Prostate gland (tissue), 2 donors: ENCODE results near the gene ZSWIM6. TPM values are rescaled to one million over a fixed set of nuclear protein-coding genes. Genes with fewer than 3 reads are reported as not detected.

Experiments
- DNase-seq: peaks from one replicate; pipeline ENCODE4 v3.0.0-alpha.2; 2019; ENCODE audit warnings: low spot score
- H3K27ac ChIP-seq, 2 donors: fragments of 200-600 bp; sonication (generic); 2 replicates each; pipeline ENCODE4 v1.5.1; 2017 to 2019
- H3K27me3 ChIP-seq: fragments of 200-600 bp; sonication (generic); replicated peaks from 2 replicates; pipeline ENCODE4 v1.5.1; 2019; ENCODE audit not compliant: insufficient read depth
- H3K36me3 ChIP-seq, 2 donors: fragments of 200-600 bp; sonication (generic); 1 replicate in 1 of 2; 2 replicates in 1 of 2; pipeline versions ENCODE4 v1.5.1 to v1.8.1; 2017 to 2019
- H3K4me1 ChIP-seq: fragments of 200-600 bp; sonication (generic); replicated peaks from 2 replicates; pipeline ENCODE4 v1.5.1; 2019
- H3K4me3 ChIP-seq, 2 donors: fragments of 200-600 bp; sonication (generic); 2 replicates each; pipeline ENCODE4 v1.5.1; 2017 to 2019
- H3K9me3 ChIP-seq: fragments of 200-600 bp; sonication (generic); 2 replicates; pipeline ENCODE4 v1.5.1; 2017
- POLR2A ChIP-seq: fragments of 450-650 bp; IDR thresholded peaks from one replicate; pipeline ENCODE4 v1.6.1; 2016; ENCODE audit warnings: antibody characterized with exemption, mild to moderate bottlenecking
- POLR2AphosphoS5 ChIP-seq: sonication (generic); formaldehyde crosslinking; IDR thresholded peaks from one replicate; pipeline ENCODE4 v1.6.1; 2017; ENCODE audit warnings: antibody characterized with exemption
- WGBS: methylation state at CpG from one replicate; pipeline ENCODE4 v1.1.5; 2018; 5-methylcytosine and 5-hydroxymethylcytosine counted together
- intact Hi-C: fragments of 100-400 bp; cut with DNase I; formaldehyde crosslinking; loops from one replicate; pipeline ENCODE4 v1.14.2; 2022
- total RNA-seq, 2 donors: library from RNA; depleted of rRNA; stranded (reverse); fragments of >200 nt; gene quantifications; one replicate each; pipeline ENCODE4 v1.1.0, GENCODE V29; 2016
- TF ChIP-seq, protein P1 (sequence below), 4 experiments: fragments of 200-600 bp in 2 of 4; fragments of 450-650 bp in 2 of 4; sonication (generic) in 2 of 4; IDR thresholded peaks; 1 replicate in 3 of 4; 2 replicates in 1 of 4; pipeline ENCODE4 v1.5.1; 2016 to 2019; ENCODE audit warnings: antibody characterized with exemption in 4 of 4, mild to moderate bottlenecking in 2 of 4, moderate library complexity in 2 of 4

The ZSWIM6 gene
- total RNA-seq, 2 donors from 2014 or later, result 8.7 to 13.7 TPM

DNA sequence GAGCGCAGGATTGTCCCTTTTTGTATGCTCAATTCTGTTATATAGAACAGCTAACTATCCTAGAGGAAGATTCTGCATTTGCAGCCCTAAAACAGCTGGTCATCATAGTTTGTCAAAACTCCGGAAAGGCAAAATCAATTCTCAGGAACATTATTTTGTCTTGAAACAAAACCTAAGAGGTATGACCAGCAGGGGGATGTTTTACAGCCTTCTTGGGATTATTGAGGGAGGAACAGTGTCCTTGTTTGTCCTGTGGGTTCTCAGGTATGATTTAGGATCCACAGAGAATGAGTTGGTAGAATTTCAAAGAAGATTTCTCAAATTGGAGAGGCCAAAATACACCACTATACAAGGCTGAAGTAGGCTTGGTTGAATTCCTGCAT is 136.4 kb downstream of the ZSWIM6 start:
- Histone ChIP-seq H3K27me3 (no peaks in the 10 kb centered on the region), H3K4me1 (no peaks in the 10 kb centered on the region), H3K27ac (no peak overlapping the region), H3K36me3 (no peaks in the 10 kb centered on the region), H3K9me3 (no peaks in the 10 kb centered on the region), H3K4me3 (no peak overlapping the region)
- no peak for DNase-seq
- 49% methylated on average over 2 of the region's 2 CpGs for WGBS
- no peak for TF ChIP-seq POLR2A
- no peak for TF ChIP-seq POLR2AphosphoS5
- TF ChIP-seq, protein P1, sequence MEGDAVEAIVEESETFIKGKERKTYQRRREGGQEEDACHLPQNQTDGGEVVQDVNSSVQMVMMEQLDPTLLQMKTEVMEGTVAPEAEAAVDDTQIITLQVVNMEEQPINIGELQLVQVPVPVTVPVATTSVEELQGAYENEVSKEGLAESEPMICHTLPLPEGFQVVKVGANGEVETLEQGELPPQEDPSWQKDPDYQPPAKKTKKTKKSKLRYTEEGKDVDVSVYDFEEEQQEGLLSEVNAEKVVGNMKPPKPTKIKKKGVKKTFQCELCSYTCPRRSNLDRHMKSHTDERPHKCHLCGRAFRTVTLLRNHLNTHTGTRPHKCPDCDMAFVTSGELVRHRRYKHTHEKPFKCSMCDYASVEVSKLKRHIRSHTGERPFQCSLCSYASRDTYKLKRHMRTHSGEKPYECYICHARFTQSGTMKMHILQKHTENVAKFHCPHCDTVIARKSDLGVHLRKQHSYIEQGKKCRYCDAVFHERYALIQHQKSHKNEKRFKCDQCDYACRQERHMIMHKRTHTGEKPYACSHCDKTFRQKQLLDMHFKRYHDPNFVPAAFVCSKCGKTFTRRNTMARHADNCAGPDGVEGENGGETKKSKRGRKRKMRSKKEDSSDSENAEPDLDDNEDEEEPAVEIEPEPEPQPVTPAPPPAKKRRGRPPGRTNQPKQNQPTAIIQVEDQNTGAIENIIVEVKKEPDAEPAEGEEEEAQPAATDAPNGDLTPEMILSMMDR (IDR thresholded peaks at IDR 0.05), result no peak
- intact Hi-C loops, result no loop called here

DNA sequence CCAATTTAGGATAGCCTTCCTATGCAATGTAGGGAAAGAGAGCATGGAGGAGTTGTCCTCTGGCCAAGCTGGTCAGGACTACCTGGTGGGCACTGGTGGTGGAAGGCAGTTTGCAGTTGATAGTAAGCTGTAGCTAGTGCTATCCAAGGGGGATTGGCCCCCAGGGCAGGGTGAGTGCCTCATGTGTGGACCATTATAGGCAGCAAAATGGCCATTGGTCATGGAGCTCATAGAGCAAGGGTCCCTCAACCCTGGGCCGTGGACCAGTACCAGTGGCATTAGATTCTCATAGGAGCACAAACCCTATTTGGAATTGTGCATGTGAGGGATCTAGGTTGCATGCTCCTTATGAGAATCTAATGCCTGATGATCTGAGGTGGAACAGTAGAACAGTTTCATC is 139.3 kb downstream of the ZSWIM6 start:
- no peak overlapping the region for H3K27ac ChIP-seq

DNA sequence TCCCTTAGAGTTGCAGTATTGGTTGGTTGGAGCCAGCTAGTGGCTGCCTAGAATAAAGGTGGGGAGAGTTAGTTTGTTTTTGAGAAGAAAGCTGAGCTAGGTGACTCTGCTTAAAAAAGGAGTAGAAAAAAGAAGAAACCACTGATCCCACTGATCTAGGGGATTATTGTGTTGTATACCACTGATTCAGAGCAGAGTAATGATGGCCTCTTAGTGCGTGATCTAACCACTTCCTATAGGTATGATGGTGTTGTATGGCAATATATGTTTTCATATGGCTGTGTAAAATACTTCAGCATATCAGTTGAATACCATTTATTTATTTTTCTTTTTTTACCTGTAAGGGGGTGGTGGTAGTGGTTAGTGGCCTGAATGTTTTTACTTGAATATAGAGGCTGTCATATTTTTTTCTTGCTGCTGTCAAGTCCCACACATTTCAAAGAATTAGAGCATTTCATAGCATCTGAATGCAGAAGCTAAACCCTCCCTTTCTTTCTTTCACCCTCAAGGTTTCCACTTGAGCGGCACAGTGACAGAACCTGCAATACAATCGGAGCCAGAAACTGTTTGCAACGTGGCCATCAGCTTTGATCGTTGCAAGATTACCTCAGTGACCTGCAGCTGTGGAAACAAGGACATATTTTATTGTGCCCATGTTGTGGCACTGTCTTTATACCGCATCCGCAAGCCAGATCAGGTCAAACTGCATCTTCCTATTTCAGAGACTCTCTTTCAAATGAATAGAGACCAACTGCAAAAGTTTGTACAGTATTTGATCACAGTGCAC is 140.3 kb downstream of the ZSWIM6 start:
- DNase-seq, result no peak
- Histone ChIP-seq H3K4me3 (no peak overlapping the region), H3K27me3 (no peaks in the 10 kb centered on the region), H3K9me3 (no peaks in the 10 kb centered on the region), H3K36me3 (no peaks in the 10 kb centered on the region), H3K4me1 (no peaks in the 10 kb centered on the region), H3K27ac (no peak overlapping the region)
- TF ChIP-seq POLR2AphosphoS5, result no peak
- TF ChIP-seq, protein P1 (IDR thresholded peaks at IDR 0.05), result no peak
- TF ChIP-seq POLR2A, result no peak
- 53% methylated on average over 7 of the region's 7 CpGs for WGBS
- intact Hi-C loops, result no loop called here

More for the DNA sequence above, 139.3 kb downstream of the ZSWIM6 start:
- 93% methylated on average over 1 of the region's 1 CpG for WGBS
- Histone ChIP-seq H3K9me3 (no peaks in the 10 kb centered on the region), H3K36me3 (no peaks in the 10 kb centered on the region), H3K27me3 (no peaks in the 10 kb centered on the region), H3K4me1 (no peaks in the 10 kb centered on the region), H3K4me3 (no peak overlapping the region)
- TF ChIP-seq POLR2AphosphoS5, result no peak
- TF ChIP-seq, protein P1 (IDR thresholded peaks at IDR 0.05), result no peak
- TF ChIP-seq POLR2A, result no peak
- intact Hi-C loops, result no loop called here
- no peak for DNase-seq

DNA sequence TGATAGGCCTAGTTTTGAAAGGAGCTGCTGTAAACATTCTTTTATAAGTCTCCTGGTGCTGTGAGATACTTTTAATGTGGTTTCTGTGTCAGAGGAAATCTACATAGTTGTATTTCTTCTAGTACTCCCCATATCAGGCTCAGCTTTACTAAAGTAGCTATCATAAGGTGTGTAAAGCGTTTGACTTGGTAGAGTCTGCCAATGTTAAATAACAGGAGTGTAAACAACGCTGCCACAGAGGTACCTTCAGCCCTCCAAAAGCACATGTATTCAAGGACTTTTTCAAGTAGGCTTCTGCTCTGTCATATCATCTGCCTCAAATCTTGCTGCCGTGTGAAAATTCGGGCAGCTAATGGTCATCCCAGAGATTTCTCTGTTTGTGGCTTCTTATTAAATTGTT is 142.7 kb downstream of the ZSWIM6 start:
- no peaks in the 10 kb centered on the region for H3K4me1 ChIP-seq
- H3K27ac ChIP-seq, result no peak overlapping the region
- WGBS, result 91% methylated on average over 4 of the region's 4 CpGs
- DNase-seq, result no peak
- H3K9me3 ChIP-seq, result no peaks in the 10 kb centered on the region
- no peak overlapping the region for H3K4me3 ChIP-seq
- H3K27me3 ChIP-seq, result no peaks in the 10 kb centered on the region
- intact Hi-C loops, result no loop called here
- H3K36me3 ChIP-seq, result no peaks in the 10 kb centered on the region
- TF ChIP-seq, protein P1 (IDR thresholded peaks at IDR 0.05), result no peak
- TF ChIP-seq POLR2AphosphoS5, result no peak

DNA sequence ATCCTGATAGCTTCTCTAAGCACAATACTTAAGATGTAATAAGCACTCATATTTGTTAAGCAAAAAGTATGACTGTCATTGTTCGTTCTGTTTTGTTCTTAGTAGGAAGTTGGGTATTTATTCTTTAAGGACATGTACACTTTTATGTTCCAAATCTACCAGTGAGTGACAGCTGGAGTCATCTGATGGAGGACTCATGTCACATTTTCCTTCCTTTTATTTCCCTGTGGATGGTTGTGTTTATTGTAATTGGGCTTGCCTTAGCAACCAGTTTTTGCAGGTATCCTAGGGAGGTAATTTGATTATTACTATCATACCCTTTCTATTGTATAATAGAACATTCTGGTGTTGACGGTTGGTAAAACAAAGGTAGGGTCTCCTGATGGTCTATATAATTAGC is 145.7 kb downstream of the ZSWIM6 start:
- Histone ChIP-seq H3K27me3 (no peaks in the 10 kb centered on the region), H3K4me3 (no peak overlapping the region), H3K27ac (no peak overlapping the region), H3K4me1 (peaks cover 6% of the 10 kb centered on the region), H3K36me3 (no peaks in the 10 kb centered on the region), H3K9me3 (no peaks in the 10 kb centered on the region)
- WGBS, result 75% methylated on average over 2 of the region's 2 CpGs
- intact Hi-C loops, result no loop called here
- no peak for DNase-seq
- TF ChIP-seq POLR2A (no peak), POLR2AphosphoS5 (no peak)
